ENCODE results near the gene FCGR2B. TPM values are rescaled to one million over a fixed set of nuclear protein-coding genes. Genes with fewer than 3 reads are reported as not detected.
A peak's percentile ranks its signal among the peaks of the same experiment; 100 is the strongest.
"Not testable (repeated sequence)": the region's sequence is repeated elsewhere in the genome, so short reads cannot be mapped to it uniquely, and the experiment has no call there.

FCGR2B gene
- total RNA-seq, 2 experiments from 2014 or later = not detected

DNA sequence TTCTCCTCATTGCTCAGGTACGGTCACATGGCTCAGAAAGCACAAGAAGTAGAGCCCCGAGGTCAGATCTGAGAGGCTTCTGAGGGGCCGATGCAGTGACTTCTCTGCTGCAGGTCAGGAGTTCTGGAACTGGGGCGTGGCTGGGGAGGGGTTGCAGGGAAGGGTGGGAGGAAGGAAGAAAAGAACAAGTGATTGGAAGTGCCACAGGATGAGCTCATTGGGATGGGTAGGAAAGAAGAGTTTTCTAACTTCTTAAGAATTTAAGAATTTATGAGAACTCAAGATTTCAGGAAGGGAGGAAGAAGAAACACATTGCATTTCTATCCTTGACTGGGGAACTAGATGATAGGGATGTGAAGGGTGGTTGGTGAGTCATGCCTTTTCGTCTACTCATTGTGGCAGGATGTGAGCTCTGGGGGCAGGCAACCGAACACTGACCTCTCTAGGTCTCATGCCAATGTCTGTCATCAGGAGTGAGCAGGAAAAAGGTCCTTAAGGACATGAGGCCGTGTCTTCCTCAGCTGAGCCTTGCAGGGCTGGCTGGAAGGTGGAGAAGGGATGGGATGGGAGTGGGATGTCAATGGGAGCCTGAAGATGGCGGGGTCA, 58.9 kb downstream of the FCGR2B start:
- ChIA-PET POLR2A (no interaction called here), CTCF (interaction anchor here (1.2 to 1.8 kb wide), 2 partner anchors 16 to 20 kb away, joined by 3 to 6 read pairs; no protein-coding TSS in a partner anchor)
- DNase-seq (peak; percentile 26), ATAC-seq (no peak)
- intact Hi-C loops (cut with micrococcal nuclease) = no loop called here
- peaks cover 17% of the 10 kb centered on the region for H3K27me3 Mint-ChIP-seq
- TF ChIP-seq, protein P1, sequence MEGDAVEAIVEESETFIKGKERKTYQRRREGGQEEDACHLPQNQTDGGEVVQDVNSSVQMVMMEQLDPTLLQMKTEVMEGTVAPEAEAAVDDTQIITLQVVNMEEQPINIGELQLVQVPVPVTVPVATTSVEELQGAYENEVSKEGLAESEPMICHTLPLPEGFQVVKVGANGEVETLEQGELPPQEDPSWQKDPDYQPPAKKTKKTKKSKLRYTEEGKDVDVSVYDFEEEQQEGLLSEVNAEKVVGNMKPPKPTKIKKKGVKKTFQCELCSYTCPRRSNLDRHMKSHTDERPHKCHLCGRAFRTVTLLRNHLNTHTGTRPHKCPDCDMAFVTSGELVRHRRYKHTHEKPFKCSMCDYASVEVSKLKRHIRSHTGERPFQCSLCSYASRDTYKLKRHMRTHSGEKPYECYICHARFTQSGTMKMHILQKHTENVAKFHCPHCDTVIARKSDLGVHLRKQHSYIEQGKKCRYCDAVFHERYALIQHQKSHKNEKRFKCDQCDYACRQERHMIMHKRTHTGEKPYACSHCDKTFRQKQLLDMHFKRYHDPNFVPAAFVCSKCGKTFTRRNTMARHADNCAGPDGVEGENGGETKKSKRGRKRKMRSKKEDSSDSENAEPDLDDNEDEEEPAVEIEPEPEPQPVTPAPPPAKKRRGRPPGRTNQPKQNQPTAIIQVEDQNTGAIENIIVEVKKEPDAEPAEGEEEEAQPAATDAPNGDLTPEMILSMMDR (IDR thresholded peaks at IDR 0.05) = no peak
- H3K27ac Mint-ChIP-seq = no peak overlapping the region
- no peaks in the 10 kb centered on the region for H3K36me3 Mint-ChIP-seq (ENCODE audit: low read depth)
- no peaks in the 10 kb centered on the region for H3K9me3 Mint-ChIP-seq
- no peak overlapping the region for H3K4me3 Mint-ChIP-seq
- peaks cover 21% of the 10 kb centered on the region for H3K4me1 Mint-ChIP-seq (ENCODE audit: low read depth)

DNA sequence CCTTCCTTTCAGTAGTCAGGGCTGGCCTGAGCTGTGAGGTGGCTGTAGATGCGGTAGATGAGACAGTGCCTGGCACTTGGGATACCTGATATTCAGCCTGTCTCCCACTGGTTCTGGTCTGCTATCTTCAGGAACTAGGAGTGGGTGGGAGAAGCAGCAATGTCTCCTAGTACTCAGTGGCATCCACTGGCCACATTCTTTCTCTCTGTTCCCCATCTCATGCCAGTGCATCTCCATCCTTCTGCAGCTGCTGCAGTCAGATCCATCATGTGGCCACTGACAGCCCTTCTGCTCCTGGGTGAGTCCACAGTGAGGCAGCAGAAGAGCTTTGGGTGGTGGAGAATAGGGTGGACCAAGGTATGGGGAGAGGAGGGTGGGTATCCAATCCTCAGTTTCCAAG, 59.5 kb downstream of the FCGR2B start:
- no peak overlapping the region for H3K27ac Mint-ChIP-seq

DNA sequence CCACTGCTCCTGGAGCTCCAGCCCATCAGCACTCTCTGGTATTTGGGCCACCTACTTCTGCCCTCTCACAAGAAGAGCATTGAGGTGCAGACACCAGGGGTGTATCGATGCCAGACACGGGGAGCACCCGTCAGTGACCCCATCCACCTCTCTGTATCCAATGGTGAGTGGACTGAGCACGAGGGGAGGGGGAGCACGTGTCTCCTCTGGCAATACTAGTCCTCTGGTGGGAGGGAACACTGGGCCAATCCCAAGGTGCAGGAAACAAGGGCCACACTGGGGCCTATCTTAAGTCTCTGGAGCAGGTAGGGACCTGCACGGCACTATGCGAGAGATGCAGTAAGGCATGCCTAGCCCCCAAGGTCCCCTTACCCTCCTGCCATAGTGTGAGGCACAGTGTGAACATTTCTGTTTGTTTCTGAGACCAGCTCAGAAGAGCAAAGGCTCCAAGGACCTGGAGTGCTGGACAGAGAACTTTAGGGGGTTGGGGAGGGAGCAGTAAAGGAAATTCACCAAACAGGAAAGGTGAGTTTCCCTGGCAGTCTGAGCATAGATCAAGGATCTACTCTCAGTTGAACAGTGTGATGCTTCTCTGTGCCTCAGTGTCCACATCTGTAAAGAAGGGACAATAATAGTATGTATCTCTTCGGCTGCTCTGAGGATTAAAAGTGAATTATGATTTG, 60.7 kb downstream of the FCGR2B start:
- no peak for ATAC-seq
- H3K9me3 Mint-ChIP-seq = no peaks in the 10 kb centered on the region
- ChIA-PET POLR2A (no interaction called here), CTCF (interaction anchor here (1.8 kb wide), 1 partner anchor 14 kb away, joined by 6 read pairs; no protein-coding TSS in a partner anchor)
- H3K4me1 Mint-ChIP-seq (ENCODE audit: low read depth) = peaks cover 29% of the 10 kb centered on the region
- intact Hi-C loops (cut with micrococcal nuclease) = no loop called here
- no peak overlapping the region for H3K4me3 Mint-ChIP-seq
- H3K36me3 Mint-ChIP-seq (ENCODE audit: low read depth) = no peaks in the 10 kb centered on the region
- peaks cover 17% of the 10 kb centered on the region for H3K27me3 Mint-ChIP-seq
- no peak for DNase-seq
- H3K27ac Mint-ChIP-seq = no peak overlapping the region
- TF ChIP-seq, protein P1 (IDR thresholded peaks at IDR 0.05) = no peak

More for the DNA sequence above, 59.5 kb downstream of the FCGR2B start:
- Mint-ChIP-seq H3K27me3 (peaks cover 17% of the 10 kb centered on the region), H3K36me3 (ENCODE audit: low read depth) (no peaks in the 10 kb centered on the region), H3K4me3 (no peak overlapping the region), H3K4me1 (ENCODE audit: low read depth) (peaks cover 21% of the 10 kb centered on the region), H3K9me3 (no peaks in the 10 kb centered on the region)
- no peak for ATAC-seq
- intact Hi-C loops (cut with micrococcal nuclease) = no loop called here
- TF ChIP-seq, protein P1 (IDR thresholded peaks at IDR 0.05) = no peak
- ChIA-PET CTCF (interaction anchor here (1.2 to 1.8 kb wide), 2 partner anchors 15 to 19 kb away, joined by 3 to 6 read pairs; no protein-coding TSS in a partner anchor), POLR2A (no interaction called here)
- DNase-seq = no peak

DNA sequence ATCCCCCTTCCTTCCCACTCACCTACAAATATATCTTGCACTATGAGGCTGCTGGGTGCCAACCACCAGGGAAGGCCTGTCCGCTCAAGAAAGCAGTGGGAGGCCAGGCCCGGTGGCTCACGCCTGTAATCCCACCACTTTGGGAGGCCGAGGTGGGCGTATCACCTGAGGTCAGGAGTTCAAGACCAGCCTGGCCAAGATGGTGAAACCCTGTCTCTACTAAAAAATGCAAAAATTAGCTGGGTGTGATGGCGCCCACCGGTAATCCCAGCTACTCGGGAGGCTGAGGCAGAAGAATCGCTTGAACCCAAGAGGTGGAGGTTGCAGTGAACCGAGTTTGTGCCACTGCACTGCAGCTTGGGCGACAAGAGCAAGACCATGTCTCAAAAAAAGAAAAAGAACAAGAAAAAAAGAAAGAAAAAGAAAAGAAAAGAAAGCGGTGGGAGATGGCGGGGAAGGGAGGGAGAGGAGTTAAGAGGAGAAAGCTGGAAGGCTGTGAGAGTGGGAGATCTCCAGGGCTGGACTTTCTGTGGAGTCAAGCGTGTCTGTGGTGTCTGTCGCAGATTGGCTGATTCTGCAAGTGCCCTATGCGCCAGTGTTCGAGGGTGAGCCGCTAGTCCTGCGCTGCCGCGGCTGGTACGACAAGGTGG, 62.4 kb downstream of the FCGR2B start:
- Mint-ChIP-seq H3K27me3 (peaks cover 17% of the 10 kb centered on the region), H3K4me1 (ENCODE audit: low read depth) (peaks cover 41% of the 10 kb centered on the region), H3K4me3 (peak overlapping the region; percentile 79)
- TF ChIP-seq, protein P1 (IDR thresholded peaks at IDR 0.05) = peak; percentile 18
- ChIA-PET POLR2A (interaction anchor here (1.1 to 1.6 kb wide), 2 partner anchors 9 to 41 kb away, joined by 4 to 6 read pairs; no protein-coding TSS in a partner anchor), CTCF (interaction anchor here (1.1 to 4.1 kb wide), 4 partner anchors 13 to 23 kb away, joined by 4 to 32 read pairs (median 9); partner anchors contain the start of gene FCRLA)
- H3K27ac Mint-ChIP-seq; H3K36me3 Mint-ChIP-seq (ENCODE audit: low read depth); DNase-seq; H3K9me3 Mint-ChIP-seq; intact Hi-C loops (cut with micrococcal nuclease); ATAC-seq: not testable (repeated sequence)
